Gastrocnemius medialis (tissue), 4 donors: Measurements from ENCODE around the gene MPV17L.
"Not testable (repeated sequence)": the region's sequence is repeated elsewhere in the genome, so short reads cannot be mapped to it uniquely, and the experiment has no call there.

Experiments
- POLR2A ChIP-seq, 2 donors: fragments of 450-650 bp; IDR thresholded peaks; one replicate each; pipeline ENCODE4 v1.6.1; 2017; ENCODE audit warnings: antibody characterized with exemption in 2 of 2, mild to moderate bottlenecking in 2 of 2, moderate library complexity in 2 of 2
- TF ChIP-seq, protein P1 (sequence below), 5 experiments: fragments of 450-650 bp in 3 of 5; fragments of 200-600 bp in 2 of 5; sonication (generic) in 2 of 5; IDR thresholded peaks in 4 of 5; conservative IDR thresholded peaks in 1 of 5; 1 replicate in 4 of 5; 2 replicates in 1 of 5; pipeline ENCODE4 v1.5.1; 2016 to 2019; ENCODE audit warnings: antibody characterized with exemption in 5 of 5, mild to moderate bottlenecking in 3 of 5, moderate library complexity in 3 of 5

DNA sequence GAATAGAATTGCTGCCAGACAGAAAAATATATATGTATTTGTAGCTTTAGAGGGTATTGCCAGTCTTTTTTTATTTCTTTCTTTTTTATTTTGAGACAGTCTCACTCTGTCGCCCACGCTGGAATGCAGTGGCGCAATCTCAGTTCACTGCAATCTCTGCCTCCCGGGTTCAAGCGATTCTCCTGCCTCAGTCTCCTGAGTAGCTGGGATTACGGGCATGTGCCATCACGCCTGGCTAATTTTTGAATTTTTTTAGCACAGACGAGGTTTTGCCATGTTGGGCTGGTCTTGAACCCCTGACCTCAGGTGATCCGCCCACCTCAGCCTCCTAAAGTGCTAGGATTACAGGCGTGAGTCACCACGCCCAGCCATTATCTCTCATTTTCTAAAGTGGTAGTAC is 35.3 kb downstream of the MPV17L start:
- TF ChIP-seq POLR2A (IDR thresholded peaks at IDR 0.05), result not testable (repeated sequence)
- TF ChIP-seq, protein P1, sequence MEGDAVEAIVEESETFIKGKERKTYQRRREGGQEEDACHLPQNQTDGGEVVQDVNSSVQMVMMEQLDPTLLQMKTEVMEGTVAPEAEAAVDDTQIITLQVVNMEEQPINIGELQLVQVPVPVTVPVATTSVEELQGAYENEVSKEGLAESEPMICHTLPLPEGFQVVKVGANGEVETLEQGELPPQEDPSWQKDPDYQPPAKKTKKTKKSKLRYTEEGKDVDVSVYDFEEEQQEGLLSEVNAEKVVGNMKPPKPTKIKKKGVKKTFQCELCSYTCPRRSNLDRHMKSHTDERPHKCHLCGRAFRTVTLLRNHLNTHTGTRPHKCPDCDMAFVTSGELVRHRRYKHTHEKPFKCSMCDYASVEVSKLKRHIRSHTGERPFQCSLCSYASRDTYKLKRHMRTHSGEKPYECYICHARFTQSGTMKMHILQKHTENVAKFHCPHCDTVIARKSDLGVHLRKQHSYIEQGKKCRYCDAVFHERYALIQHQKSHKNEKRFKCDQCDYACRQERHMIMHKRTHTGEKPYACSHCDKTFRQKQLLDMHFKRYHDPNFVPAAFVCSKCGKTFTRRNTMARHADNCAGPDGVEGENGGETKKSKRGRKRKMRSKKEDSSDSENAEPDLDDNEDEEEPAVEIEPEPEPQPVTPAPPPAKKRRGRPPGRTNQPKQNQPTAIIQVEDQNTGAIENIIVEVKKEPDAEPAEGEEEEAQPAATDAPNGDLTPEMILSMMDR (IDR thresholded peaks at IDR 0.05 in 4 of 5, conservative IDR thresholded peaks at IDR 0.05 in 1 of 5), result not testable (repeated sequence)
